RPMI7951 (cell line): ENCODE results near the gene NTM. TPM values are rescaled to one million over a fixed set of nuclear protein-coding genes. Genes with fewer than 3 reads are reported as not detected.

Experiments used
- DNase-seq: peaks from one replicate; pipeline ENCODE4 v3.0.0-alpha.2; 2012; ENCODE audit warnings: low read depth
- total RNA-seq: library from RNA; depleted of rRNA; stranded (reverse); fragments of >200 nt; shearing (Covaris generic); gene quantifications from 2 replicates; pipeline ENCODE4 v1.2.3, GENCODE V29; 2014

NTM gene
- total RNA-seq, 1 experiment from 2014 or later, result 47.8 TPM

- no peak for DNase-seq
Measured at GRCh38 chr11:131373095-131373725, 2.8 kb downstream of the NTM start.

DNA sequence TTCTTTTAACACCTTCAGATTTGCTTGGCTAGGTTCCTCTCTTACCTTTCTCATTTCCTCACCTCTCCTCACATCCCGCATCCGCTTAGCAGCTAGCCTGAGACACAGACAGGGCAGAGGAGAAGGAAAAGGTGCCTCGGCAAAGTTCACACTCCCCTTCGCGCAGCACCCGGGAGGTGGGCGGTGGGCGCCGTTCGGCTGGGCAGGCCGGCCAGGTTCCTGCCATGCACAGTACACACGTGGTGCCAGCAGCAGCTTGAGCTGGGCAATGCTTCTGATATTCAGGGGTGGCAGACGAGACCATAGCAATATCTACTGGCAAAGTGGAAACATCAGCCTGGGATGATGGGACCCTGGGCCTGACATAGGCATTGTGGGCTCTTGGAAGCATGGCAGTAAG lies 3.3 kb downstream of the NTM start:
- DNase-seq, result no peak

GRCh38 chr11:131375421-131375820 lies 5.0 kb downstream of the NTM start:
- no peak for DNase-seq

- DNase-seq, result no peak
Measured at GRCh38 chr11:131375915-131376314, 5.5 kb downstream of the NTM start.

GRCh38 chr11:131378931-131379330 lies 8.5 kb downstream of the NTM start:
- DNase-seq, result no peak

GRCh38 chr11:131385763-131386390 lies 15.5 kb downstream of the NTM start:
- no peak for DNase-seq

GRCh38 chr11:131386408-131386807 lies 16.0 kb downstream of the NTM start:
- no peak for DNase-seq

GRCh38 chr11:131388030-131388429 lies 17.6 kb downstream of the NTM start:
- DNase-seq, result no peak

DNA sequence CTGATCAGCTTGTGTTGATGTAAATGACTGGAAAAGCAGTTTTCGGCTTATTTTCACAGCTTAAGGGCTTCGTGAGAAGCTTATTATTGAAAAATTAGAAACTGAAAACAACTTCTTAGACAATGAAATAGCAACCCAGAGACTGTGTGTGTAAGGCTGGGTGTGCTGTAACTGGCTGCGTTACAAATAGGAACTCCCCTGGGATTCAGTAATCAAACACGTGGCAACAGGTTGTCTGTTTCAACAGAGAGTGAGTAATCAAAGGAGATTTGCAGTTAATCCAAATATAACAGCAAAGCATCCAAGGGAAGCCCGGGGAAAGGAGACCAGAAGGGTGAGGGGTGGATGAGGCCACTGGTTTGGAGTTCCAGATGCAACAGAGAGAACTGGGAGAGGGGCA lies 19.2 kb downstream of the NTM start:
- DNase-seq, result no peak

- DNase-seq, result no peak
Measured at GRCh38 chr11:131391176-131391575, 20.8 kb downstream of the NTM start.

- no peak for DNase-seq
Measured at GRCh38 chr11:131392528-131393255, 22.3 kb downstream of the NTM start.

- no peak for DNase-seq
Measured at GRCh38 chr11:131393691-131394090, 23.3 kb downstream of the NTM start.

GRCh38 chr11:131397675-131398074 lies 27.3 kb downstream of the NTM start:
- no peak for DNase-seq

- DNase-seq, result no peak
Measured at GRCh38 chr11:131402040-131402439, 31.6 kb downstream of the NTM start.

DNA sequence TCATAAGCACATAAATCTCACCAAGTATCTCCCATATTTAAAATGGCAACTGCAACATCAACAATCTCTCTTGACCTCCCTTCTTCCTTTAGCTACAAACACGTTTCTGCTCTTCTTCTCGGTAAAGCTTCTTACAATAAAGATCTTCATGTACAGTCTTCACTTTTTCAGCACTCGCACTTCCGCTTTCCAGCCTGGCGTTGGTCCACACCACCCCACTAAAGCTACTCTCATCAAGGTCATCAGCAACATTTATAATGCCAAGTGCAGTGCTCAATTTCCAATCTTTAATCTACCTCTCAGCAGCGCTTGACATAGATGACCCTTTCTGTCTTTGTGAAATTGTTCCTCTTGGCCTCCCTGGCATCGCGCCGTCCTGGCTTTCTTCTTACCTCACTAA lies 33.6 kb downstream of the NTM start:
- DNase-seq, result no peak

DNA sequence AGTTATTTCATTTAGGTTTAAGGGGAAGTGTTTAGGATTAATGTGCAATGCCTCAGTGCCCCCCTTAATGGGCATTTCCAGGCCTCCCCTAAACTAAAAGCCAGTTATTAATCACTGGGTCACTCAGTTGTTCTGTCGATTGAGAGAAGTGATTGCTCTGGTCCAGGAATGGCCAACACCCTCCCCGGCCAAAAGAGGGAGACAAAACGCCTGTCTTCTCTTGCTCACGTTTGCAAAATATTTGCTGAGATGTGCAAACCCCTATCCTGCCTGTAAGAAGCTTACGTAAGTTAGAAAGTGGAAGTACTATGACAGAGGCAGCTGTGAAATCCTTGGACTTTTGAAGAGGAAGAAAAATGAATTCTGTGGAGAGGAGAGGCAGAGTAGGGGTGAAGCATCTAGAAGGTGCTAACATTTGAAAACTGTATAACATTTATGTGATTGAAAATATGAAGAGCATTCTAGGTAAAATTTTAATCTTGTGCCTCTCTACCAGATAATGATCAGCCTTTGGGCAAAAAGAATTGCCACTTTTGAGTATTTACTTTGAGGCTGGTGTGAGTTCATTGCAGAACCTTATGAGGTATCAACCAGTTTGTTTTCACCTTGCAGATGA lies 37.7 kb downstream of the NTM start:
- peak; percentile 30 for DNase-seq

GRCh38 chr11:131409345-131409744 lies 38.9 kb downstream of the NTM start:
- DNase-seq, result no peak

DNA sequence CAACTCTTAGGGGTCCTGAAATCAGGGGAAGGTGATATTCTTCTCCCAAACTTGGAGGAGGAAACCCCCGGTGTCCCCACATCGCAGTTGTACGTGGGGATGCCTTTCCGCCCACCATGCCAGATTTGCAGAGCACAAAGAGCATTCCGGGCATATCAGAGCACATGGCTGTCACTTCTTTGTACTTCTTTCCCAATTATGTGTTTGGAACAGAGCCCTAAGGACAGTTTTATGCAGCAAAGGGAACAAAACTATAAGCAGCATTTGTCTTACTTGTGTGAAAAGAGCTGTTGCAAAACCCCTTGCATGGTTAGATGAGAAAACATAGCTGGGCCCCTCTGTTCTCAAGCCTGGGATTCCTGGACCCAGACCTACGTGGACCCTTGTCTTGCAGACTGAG lies 41.2 kb downstream of the NTM start:
- no peak for DNase-seq

DNA sequence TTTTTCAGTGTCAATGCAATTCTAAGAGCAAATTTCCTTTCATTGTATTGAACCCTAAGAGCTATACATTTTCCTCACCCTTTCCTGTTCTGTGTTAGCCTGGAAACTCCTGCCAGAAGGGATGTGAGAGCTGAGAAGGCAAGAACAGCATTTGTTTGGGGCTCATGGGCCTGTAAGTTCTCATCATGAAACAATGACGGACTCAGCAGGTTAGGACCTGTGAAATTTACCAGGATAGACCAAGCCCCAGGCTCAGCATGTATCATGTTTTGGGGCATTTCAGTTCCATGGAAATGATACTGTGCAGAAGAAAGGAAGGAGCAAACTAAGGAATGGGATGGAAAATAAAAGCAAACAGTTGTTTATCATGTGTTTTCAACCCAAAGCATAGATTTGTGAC lies 41.6 kb downstream of the NTM start:
- no peak for DNase-seq

DNA sequence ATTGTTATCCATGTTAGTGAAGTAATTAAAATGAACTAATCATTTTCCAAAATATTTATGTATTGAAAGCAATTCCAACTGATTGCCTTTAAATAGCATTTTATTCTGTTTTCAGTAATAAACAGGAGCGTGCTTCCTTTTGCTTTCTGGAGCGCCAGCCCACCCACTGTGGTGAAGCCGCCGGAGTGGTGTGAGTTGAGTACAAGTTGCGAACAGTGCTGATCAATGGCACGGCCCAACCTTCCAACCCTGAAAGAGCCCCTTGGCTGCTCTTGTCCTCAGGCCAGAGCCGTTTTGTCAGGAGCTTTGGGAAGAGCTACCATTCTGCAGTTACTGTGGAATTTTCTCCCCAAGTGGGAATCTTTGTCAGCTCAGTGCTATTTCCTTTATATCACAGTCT lies 42.8 kb downstream of the NTM start:
- DNase-seq, result no peak

GRCh38 chr11:131418189-131418588 lies 47.8 kb downstream of the NTM start:
- DNase-seq, result no peak

- DNase-seq, result no peak
Measured at GRCh38 chr11:131421066-131421855, 50.8 kb downstream of the NTM start.
